ENCODE measurements around the gene TRNAU1AP. TPM values are rescaled to one million over a fixed set of nuclear protein-coding genes. Genes with fewer than 3 reads are reported as not detected.

The TRNAU1AP gene
- total and polyA plus RNA-seq, 7 donors, result 14.1 to 36.5 (median 26.8) TPM

DNA sequence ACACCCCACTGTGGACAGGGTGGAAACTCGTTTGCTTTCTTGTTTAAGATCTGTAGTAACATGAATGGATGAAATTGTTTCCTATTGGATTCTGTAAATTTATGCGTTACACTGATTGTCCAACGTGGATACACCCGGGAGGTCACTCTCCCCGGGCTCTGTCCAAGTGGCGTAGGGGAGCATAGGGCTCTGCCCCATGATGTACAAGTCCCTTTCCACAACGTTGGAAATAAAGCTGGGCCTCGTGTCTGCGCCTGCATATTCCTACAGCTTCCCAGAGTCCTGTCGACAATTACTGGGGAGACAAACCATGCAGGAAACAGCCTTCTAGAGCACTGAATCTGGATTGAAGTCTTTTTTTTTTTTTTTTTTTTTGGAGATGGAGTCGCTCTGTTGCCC lies 45.6 kb upstream of the TRNAU1AP start:
- Histone ChIP-seq H3K4me1 (peaks cover 5 to 61% (median 54%) of the 10 kb centered on the region in 4 donors), H3K27me3 (no peaks in the 10 kb centered on the region), H3K27ac (peak overlapping the region; percentile 77 to 93 (median 90)), H3K9me3 (no peaks in the 10 kb centered on the region), H3K4me3 (peak overlapping the region; percentile 55 to 78 (median 71)), H3K36me3 (peaks cover 21 to 44% (median 33%) of the 10 kb centered on the region in 4 donors)
- TF ChIP-seq EP300 (IDR thresholded peaks at IDR 0.05), result no peak
- TF ChIP-seq POLR2A (IDR thresholded peaks at IDR 0.05), result no peak
- TF ChIP-seq CTCF (IDR thresholded peaks at IDR 0.05), result no peak
- TF ChIP-seq POLR2AphosphoS5 (IDR thresholded peaks at IDR 0.05), result no peak
- intact Hi-C loops (cut with DNase I), result loop anchor here (5.0 to 10.0 kb wide), 3 partner anchors 135 to 272 kb away; partner anchors contain the start of genes ATP5IF1, DNAJC8 and RNU11
- WGBS, 2 donors, result 1 to 2% methylated on average over 11 of the region's 11 CpGs
- no peak for DNase-seq

DNA sequence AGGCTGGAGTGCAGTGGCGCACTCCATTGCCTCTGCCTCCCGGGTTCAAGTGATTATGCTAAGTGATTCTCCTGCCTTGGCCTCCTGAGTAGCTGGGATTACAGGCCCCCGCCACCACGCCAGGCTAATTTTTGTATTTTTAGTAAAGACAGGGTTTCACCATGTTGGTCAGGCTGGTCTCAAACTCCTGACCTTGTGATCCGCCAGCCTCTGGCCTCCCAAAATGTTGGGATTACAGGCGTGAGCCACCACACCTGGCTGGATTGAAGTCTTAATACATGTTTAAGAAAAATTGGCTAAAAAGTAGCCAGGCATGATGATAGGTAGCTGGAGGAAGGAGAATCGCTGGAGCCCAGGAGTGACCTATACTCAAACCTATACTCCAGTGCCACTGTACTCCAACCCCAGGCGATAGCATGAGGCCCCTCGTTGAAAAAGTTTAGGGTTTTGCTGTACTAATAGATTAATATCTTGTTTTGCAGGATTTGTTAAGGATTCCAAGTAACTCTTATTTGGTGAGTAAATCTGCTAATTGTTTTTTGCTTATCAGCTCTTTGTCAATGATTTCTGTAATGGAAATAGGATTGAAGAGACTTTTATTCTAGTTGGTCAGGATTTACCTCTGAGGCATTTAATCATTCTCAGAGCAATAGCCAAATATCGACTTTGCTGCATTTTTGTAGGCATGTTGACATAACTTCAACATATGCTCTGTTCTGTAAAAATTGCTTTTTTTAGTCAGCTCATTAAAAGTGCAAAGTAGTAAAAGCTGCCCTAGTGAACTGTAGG lies 45.0 kb upstream of the TRNAU1AP start:
- DNase-seq, result no peak

DNA sequence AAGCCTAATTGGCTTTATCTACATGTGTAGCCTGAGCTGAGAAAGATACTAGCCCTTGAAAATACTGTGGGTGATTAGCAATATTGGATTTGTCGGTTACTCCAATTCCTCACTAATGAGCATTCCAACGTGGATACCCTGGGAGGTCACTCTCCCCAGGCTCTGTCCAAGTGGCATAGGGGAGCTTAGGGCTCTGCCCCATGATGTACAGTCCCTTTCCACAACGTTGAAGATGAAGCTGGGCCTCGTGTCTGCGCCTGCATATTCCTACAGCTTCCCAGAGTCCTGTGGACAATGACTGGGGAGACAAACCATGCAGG lies 44.5 kb upstream of the TRNAU1AP start:
- WGBS, 2 donors, result 25 to 27% methylated on average over 5 of the region's 5 CpGs
- Histone ChIP-seq H3K9me3 (no peaks in the 10 kb centered on the region), H3K36me3 (peaks cover 21 to 56% (median 39%) of the 10 kb centered on the region in 4 donors), H3K27ac (peak overlapping the region in 3 of 4 donors; percentile 90 to 93 (median 91)), H3K4me1 (peaks cover 5 to 65% (median 60%) of the 10 kb centered on the region in 4 donors), H3K27me3 (no peaks in the 10 kb centered on the region), H3K4me3 (peak overlapping the region in 2 of 4 donors; percentile 65 to 77)
- intact Hi-C loops (cut with DNase I), result loop anchor here (5.0 to 10.0 kb wide), 3 partner anchors 136 to 274 kb away; partner anchors contain the start of genes ATP5IF1, DNAJC8 and RNU11
- DNase-seq, result no peak
- TF ChIP-seq POLR2AphosphoS5 (IDR thresholded peaks at IDR 0.05) (no peak), CTCF (IDR thresholded peaks at IDR 0.05) (no peak), POLR2A (IDR thresholded peaks at IDR 0.05) (no peak), EP300 (IDR thresholded peaks at IDR 0.05) (no peak)

More for the DNA sequence above, 45.0 kb upstream of the TRNAU1AP start:
- intact Hi-C loops (cut with DNase I), result loop anchor here (5.0 to 10.0 kb wide), 3 partner anchors 136 to 273 kb away; partner anchors contain the start of genes ATP5IF1, DNAJC8 and RNU11
- peaks cover 5 to 65% (median 58%) of the 10 kb centered on the region in 4 donors for H3K4me1 ChIP-seq
- TF ChIP-seq POLR2A (IDR thresholded peaks at IDR 0.05), result no peak
- no peak for TF ChIP-seq CTCF (IDR thresholded peaks at IDR 0.05)
- no peak for TF ChIP-seq EP300 (IDR thresholded peaks at IDR 0.05)
- no peak for TF ChIP-seq POLR2AphosphoS5 (IDR thresholded peaks at IDR 0.05)
- no peaks in the 10 kb centered on the region for H3K27me3 ChIP-seq
- peaks cover 21 to 50% (median 37%) of the 10 kb centered on the region in 4 donors for H3K36me3 ChIP-seq
- 4 to 18% methylated on average over 10 of the region's 10 CpGs for WGBS, 2 donors
- H3K9me3 ChIP-seq, result no peaks in the 10 kb centered on the region
- peak overlapping the region; percentile 77 to 93 (median 90) for H3K27ac ChIP-seq
- peak overlapping the region in 3 of 4 donors; percentile 55 to 77 (median 65) for H3K4me3 ChIP-seq

DNA sequence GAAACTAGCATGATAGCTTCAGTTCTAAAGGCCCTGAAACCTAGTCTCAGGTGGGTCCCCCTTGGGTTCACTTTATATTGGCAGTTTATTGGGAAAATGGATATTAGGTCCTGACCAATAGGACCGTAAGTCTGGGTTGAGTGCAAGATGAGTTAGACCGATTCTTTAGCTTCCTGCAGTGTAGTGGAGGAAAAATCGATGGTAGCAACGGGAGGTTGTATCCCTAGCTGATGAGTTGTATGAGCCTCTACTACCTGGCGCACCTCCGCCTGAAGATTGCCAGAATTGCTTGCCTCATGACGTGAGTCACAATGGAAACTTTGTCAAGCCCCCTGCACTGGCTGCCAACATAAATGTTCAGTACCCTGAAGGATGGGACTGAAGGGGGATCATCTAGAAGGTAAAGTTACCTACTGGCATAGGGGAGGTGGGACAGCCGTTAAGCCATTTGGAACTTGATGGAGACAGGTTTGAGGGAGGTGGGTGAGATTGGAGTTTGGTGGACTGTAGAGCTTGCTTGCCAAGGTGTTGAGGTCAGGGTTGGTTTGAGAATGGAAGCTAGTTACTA lies 43.1 kb upstream of the TRNAU1AP start:
- H3K4me3 ChIP-seq, result no peak overlapping the region
- H3K27me3 ChIP-seq, result no peaks in the 10 kb centered on the region
- H3K9me3 ChIP-seq, result no peaks in the 10 kb centered on the region
- no peak for DNase-seq
- intact Hi-C loops (cut with DNase I), result loop anchor here (5.0 to 10.0 kb wide), 4 partner anchors 137 to 275 kb away; partner anchors contain the start of genes ATP5IF1, DNAJC8, RNU11 and YTHDF2
- 57 to 63% methylated on average over 8 of the region's 8 CpGs for WGBS, 2 donors
- H3K36me3 ChIP-seq, result peaks cover 21 to 68% (median 45%) of the 10 kb centered on the region in 4 donors
- TF ChIP-seq POLR2AphosphoS5 (IDR thresholded peaks at IDR 0.05) (no peak), EP300 (IDR thresholded peaks at IDR 0.05) (no peak), POLR2A (IDR thresholded peaks at IDR 0.05) (no peak), CTCF (IDR thresholded peaks at IDR 0.05) (no peak)
- peaks cover 5 to 65% (median 60%) of the 10 kb centered on the region in 4 donors for H3K4me1 ChIP-seq
- peak overlapping the region in 3 of 4 donors; percentile 90 to 93 (median 91) for H3K27ac ChIP-seq
